ENCODE results near the gene SYNE1.

The SYNE1 gene

DNA sequence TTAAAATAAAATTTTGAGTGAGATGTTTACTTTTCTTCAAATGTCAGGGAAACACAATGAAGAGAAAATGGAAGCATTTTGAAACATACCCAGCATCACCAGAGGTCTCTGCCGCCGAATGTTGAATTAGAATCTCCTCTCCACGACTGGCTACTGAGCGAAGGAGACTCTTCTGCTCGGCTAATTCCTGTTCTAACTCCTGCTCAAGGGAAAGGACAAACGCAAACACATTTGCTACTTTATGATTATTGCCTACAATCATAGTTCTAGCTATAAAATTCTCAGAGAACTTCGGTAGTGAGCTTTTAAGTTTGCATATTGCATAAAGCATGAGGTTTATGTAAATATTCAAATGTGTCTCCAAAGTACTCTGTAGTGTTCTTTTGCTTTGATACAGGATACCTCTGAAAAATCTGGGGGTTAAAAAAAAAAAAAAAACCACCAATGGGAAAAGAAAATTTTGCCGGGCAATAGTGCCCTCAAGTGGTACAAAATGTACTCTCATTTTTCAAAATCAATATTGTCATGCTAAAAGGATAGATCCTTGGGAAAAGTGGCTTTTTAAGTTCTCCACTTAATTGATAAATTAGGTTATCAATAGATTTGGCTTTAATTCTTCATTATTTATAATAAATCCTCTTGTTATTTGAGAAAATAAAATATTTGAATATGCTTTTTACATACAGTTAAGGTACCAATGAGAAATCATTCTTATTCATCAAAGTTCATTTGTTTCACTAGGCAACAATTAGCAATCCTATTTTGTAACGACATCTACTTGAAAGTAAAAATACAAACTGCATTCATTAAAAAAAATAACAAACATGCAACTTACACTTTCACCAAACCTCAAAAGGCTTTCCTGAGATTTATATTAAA, 369.0 kb downstream of the SYNE1 start:
- TF ChIP-seq CTCF (IDR thresholded peaks at IDR 0.05; ENCODE audit: insufficient read depth, low read length, missing control alignments) = peak; percentile 24
- ChIA-PET POLR2A (no interaction called here), CTCF (interaction anchor here (0.7 to 4.6 kb wide), 19 partner anchors 9 to 575 kb away, joined by 3 to 33 read pairs (median 4); no protein-coding TSS in a partner anchor)
- DNase-seq (ENCODE audit: low read depth, low spot score) = no peak
- H3K4me3 ChIP-seq (ENCODE audit: low read depth, low read length) = no peak overlapping the region

DNA sequence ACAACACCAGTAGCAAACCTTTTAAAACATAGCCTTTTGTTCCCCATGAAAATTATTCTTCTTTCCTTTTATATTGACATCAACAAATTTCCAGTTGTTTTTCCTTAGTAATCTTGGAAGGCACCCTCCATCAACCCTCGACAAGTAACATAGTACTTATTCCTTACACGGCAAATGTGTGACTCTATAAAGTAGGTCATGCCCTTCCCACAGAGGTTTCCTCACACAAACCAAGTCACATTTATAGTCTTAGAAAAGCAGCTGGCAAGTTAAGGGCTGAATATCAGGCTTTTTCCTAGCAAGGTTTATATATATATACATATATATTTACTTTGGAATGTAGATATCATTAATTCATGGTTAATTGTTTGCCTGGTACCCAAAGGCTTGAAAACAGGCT, 371.5 kb downstream of the SYNE1 start:
- DNase-seq (ENCODE audit: low read depth, low spot score) = no peak
- ChIA-PET CTCF (interaction anchor here (0.7 kb wide), 1 partner anchor 92 kb away, joined by 3 read pairs; no protein-coding TSS in a partner anchor), POLR2A (no interaction called here)
- H3K4me3 ChIP-seq (ENCODE audit: low read depth, low read length) = no peak overlapping the region
- no peak for TF ChIP-seq CTCF (IDR thresholded peaks at IDR 0.05; ENCODE audit: insufficient read depth, low read length, missing control alignments)

DNA sequence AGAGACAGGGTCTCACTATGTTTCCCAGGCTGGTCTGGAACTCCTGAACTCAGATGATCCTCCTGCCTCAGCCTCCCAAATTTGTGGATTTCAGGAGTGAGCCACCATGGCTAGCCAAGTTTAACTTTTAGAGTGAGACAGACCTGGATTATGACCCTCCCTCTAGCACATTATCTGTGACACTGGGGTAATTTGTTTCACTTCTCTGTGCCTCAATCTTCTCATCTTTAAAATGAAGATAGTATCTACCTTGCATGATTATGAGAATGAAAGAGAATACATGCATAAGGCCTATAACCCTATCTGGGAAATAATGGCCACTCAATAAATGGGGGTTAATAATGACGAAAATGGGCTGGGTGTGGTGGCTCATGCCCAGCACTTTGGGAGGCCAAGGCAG, 373.6 kb downstream of the SYNE1 start:
- CTCF ChIA-PET = no interaction called here
- POLR2A ChIA-PET = no interaction called here
- H3K4me3 ChIP-seq (ENCODE audit: low read depth, low read length) = no peak overlapping the region
- TF ChIP-seq CTCF (IDR thresholded peaks at IDR 0.05; ENCODE audit: insufficient read depth, low read length, missing control alignments) = no peak
- DNase-seq (ENCODE audit: low read depth, low spot score) = no peak

DNA sequence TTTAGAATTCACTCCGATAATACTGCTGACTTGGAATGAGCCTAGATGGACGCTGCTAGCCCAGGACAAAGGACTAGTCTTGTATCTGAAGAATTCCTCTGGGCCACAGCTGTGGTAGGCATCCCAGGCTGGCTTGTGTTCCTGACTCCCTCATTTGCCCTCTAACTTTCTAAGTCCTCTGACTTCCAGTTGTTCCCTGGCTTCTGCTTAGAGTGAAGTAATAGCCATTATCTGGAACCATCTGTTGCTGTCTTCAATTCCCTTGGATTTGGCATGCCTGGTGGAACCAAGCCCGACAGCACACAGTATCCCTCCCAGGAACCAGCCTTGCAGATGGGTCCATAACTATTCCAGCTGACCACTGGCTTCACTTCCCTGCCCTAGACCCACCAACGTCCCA, 376.0 kb downstream of the SYNE1 start:
- DNase-seq (ENCODE audit: low read depth, low spot score) = no peak
- ChIA-PET POLR2A (no interaction called here), CTCF (interaction anchor here (5.0 kb wide), 1 partner anchor 8 kb away, joined by 33 read pairs; no protein-coding TSS in a partner anchor)
- TF ChIP-seq CTCF (IDR thresholded peaks at IDR 0.05; ENCODE audit: insufficient read depth, low read length, missing control alignments) = no peak
- H3K4me3 ChIP-seq (ENCODE audit: low read depth, low read length) = no peak overlapping the region

DNA sequence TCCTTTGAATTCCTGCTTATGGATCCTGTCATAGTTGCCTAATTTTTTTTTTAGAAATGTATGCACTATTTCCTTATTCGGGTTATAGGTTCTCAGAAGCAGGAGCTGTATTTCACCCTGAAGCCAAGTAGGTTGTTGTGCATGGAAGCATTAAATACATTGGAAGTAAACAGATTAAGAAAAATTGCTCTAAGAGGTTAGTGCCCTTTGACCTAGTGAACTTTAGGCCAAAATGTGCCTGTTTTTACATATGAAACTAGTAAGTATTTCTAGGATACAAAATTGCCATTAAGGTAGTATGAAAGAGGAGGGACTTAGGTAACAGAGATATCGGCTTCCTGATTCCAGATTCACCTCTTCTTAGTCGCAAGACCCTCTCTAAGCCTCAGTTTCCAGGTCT, 377.9 kb downstream of the SYNE1 start:
- ChIA-PET POLR2A (no interaction called here), CTCF (interaction anchor here (1.0 to 5.0 kb wide), 3 partner anchors 10 to 494 kb away, joined by 3 to 33 read pairs (median 7); no protein-coding TSS in a partner anchor)
- no peak overlapping the region for H3K4me3 ChIP-seq (ENCODE audit: low read depth, low read length)
- TF ChIP-seq CTCF (IDR thresholded peaks at IDR 0.05; ENCODE audit: insufficient read depth, low read length, missing control alignments) = no peak
- no peak for DNase-seq (ENCODE audit: low read depth, low spot score)

DNA sequence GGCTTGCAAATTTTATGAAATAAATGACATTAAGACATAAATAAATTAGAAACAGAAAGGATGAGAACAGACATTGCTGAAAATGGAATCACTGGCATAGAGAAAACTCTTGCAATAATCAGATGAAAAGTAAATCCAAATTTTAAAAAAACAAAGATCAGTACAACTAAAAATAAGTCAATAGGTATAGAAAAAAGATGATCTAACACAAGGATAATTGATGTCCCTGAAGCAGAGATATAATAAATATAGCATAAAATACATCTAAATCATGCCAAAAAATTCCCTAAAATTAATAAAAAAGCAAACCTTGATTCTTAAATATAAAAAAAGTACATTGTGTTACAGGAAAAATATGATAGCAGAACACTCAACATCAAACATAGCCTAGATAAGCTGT, 379.6 kb downstream of the SYNE1 start:
- CTCF ChIA-PET = interaction anchor here (5.0 kb wide), 1 partner anchor 12 kb away, joined by 33 read pairs; no protein-coding TSS in a partner anchor
- DNase-seq (ENCODE audit: low read depth, low spot score) = no peak
- no peak overlapping the region for H3K4me3 ChIP-seq (ENCODE audit: low read depth, low read length)
- no peak for TF ChIP-seq CTCF (IDR thresholded peaks at IDR 0.05; ENCODE audit: insufficient read depth, low read length, missing control alignments)
- POLR2A ChIA-PET = no interaction called here
